Dermis microvascular lymphatic vessel endothelial cell (primary cell): ENCODE results near the gene TTC12. TPM values are rescaled to one million over a fixed set of nuclear protein-coding genes. Genes with fewer than 3 reads are reported as not detected.

Experiments used
- DNase-seq, 2 donors: peaks; one replicate each; pipeline versions ENCODE4 v3.0.0 to v3.0.0-alpha.2; 2010; ENCODE audit warnings: low read depth in 2 of 2
- total RNA-seq: library from RNA; depleted of rRNA; stranded (reverse); fragments of >200 nt; gene quantifications from 2 replicates; pipeline ENCODE4 v1.2.1, GENCODE V29; 2014

The TTC12 gene
- total RNA-seq, 1 donor from 2014 or later: 5.5 TPM

DNA sequence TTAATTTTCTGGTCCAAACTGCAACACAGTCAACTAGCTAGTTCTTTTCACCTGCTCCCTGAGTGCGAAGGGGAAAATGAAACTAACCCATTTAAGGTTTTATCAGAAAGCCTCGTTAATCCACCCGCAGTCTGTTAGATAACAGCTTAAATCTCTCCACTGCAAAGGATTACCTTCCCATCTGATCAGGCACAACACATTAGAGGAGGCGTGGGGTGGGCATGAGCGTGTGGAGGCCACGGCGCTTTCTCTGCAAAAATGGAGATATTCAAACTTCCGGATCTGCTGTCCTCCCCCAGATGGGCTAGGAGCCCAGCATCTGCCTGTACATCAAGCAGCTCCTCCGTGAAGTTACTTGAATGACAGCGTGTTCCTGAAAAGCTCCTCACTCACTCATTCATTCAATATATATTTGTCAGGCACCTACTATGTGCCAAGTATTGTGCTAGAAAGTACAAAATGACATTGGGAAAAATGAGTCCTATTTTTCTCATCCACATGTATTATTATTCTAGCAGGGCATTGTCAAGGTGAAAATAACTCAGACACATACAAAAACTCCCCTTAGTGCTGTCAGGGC is 59.7 kb downstream of the TTC12 start:
- DNase-seq: no peak

DNA sequence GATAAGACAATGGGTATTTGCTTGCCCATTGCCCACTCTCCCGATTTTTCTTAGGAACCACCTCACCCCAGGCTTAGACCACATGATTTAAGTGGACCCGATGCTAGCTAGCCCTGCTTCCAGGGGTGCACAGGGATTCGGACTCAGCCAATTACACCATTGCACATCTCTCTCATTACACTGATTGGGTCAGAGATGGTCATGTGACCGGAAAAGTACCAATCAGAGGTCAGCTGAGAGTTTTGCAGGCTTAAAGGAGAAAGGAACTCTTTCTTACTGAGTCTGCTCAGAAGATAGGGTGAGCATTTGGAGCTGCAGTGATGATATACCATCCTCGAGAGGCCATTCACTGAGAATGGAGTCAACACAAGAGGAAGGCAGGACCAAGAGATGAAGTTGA is 61.0 kb downstream of the TTC12 start:
- DNase-seq: no peak

DNA sequence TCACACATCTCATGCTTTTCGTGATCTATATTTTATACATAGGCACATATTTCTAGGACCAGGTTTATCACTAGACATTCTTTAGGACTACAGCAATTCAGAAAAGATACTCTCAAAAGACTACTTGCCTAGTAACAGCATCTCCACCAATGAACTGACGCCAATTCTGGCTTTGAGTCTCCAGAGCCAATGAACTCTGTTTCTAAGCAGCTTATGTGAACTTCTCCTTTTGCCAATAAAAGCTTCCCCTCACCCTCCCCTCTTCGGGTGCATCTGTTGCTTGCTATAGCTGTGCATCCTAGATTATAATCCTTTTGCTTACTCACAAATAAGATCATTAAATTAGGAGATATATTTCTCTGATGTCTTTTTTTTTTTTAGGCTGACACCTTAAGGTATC is 61.8 kb downstream of the TTC12 start:
- DNase-seq: no peak

DNA sequence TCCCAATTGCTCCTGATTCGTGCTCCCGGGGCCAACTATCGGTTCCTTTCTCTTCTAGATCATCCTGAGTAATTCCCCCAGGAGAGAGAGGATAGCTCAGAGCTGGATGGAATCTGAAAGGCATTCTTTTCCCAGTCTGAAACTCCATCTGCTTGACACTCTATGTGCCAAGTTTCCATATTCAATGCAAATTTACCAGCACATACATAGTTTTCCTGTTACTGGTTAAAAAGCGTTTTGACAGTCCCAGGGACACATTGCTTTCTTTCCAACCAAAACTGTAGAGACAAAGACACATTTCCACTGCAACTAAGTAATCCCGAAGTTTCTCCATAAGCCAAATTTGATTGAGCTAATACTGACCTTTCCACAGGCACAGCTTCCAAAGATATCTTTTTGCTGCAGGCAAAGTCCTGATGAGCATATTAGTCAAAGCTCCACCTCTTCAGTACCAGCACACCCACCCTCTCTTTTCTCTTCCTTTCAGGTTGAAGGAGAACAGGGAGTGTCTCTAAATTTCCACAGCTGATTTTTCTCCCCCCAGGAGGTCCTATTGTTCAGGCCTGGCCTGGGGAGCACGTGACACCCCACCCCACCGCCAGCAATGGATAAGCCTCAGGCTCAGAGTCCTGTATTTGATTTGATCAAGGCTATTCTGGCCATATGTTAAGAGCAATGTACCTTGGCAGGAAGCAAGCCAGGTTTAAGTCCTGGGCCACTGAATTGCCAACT is 63.5 kb downstream of the TTC12 start:
- no peak for DNase-seq

DNA sequence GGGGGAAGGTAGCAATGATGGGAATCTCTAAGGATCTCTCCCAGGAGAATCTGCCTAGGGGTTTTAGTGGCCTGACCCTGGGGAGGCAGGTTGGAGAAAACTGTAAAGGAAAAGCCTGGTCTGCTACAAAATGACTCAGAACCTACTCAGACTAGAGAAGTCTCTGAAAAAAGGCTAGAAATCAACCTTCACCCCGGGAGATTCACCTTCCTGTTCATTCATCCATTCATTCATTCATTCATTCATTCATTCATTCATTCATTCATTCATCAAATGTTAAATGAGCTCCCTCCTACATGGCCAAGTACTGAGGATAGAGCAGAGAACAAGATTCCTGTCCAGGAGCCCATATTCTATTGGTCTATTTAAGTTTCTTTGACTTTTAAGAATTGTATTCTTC is 64.3 kb downstream of the TTC12 start:
- DNase-seq: no peak

DNA sequence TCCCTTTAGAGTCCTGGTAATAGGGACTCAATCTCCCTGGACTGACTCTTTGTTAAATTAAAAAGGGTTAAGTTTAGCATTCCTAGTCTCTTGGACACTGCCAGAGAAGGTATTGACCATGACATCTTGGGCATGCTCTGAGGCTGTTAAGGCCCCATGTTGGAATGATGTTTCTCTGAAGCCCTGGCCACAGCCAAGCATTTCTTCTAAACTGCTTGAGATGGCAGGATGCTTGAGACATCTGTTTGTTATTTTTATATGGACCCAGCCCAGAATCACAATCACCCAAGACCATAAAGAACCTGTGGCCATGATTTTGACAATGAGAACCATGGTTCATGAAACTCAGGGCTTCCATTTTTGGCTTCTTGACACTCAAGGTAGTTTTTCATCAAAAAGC is 67.7 kb downstream of the TTC12 start:
- DNase-seq: no peak

DNA sequence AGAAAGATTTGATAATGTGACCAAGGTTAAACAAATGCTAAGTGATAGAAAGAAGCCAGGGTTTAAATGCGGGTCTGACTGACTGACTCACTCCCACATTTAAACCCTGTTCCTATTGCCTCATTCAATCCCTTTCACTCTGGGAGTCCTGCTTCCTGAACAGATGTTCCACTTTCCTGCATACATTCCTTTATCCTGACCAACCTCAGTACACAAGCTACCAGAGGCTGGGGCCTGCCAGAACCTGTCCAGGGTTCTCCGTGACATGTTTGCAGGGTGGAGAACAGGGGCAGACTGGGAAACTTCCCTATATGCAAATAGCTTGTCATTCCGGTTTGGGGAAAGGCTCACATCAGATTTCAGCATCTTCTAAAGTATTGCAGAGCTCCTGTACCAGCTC is 70.2 kb downstream of the TTC12 start:
- peak; percentile 90 for DNase-seq

DNA sequence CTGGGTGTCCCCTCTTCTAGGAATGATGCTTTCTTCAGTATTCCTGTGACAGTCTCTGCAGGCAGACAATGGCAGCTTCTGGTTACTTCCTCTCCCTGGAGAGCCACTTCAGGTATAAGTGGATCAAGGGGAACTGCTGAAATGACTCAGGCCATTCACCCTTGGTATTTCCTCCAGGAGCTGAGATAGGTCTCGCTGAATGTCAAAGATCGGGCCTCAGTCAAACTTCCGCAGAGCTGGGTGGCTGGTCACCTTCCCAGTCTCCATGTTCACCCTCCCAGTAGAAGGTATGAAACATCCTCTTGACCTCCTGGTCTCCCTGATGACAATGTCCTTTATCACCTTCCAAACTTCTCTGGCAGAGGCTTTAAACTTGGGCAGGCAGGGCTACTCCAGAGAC is 71.4 kb downstream of the TTC12 start:
- DNase-seq: no peak

DNA sequence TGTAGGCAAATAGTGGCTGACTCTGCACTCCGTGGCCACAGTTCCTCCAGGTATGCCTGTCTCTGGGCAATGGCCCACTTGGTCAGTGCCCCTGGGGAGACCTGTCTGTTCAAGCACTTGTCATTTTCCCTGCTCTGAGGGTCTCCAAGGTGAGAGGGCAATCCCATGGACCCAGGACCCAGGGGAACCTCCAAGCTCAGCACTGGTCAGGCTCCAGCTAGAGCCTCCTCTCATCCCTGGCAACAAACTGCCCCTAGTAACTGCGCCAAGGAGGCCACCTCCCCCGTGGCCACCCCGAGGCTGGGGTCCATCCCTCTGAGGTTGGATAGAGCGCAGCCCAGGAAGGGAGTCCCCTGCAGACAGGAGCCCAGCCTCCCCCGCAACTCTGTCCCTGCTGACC is 72.5 kb downstream of the TTC12 start:
- no peak for DNase-seq

DNA sequence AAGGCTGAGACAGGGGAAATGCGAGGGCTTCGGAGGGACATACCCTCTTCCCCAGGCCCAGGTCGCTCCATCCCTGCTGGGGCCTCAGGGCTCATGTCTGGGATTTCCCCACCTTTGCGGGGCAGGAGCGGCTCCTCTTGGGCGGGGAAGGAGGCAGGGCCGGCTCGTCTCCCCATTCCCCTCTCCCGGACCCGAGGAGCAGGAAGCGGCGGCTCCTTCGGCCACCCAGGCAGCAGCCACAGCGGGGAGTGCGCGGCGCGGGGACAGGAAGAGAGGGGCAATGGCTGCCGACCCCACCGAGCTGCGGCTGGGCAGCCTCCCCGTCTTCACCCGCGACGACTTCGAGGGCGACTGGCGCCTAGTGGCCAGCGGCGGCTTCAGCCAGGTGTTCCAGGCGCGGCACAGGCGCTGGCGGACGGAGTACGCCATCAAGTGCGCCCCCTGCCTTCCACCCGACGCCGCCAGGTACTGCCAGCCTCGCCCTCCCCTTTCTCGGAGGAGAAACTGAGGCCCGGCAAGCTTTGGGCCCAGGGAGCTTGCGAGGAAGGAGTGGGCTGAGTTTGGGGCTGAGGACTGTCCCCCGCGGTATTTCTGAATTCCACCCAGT is 73.3 kb downstream of the TTC12 start, which contains the start of gene ANKK1:
TSS of gene ANKK1 (plus strand) at position 175 of the 607 bp plus-strand sequence. CDS start at position 281, 106 bp downstream.
- peak in 1 of 2 donors; percentile 7 for DNase-seq

DNA sequence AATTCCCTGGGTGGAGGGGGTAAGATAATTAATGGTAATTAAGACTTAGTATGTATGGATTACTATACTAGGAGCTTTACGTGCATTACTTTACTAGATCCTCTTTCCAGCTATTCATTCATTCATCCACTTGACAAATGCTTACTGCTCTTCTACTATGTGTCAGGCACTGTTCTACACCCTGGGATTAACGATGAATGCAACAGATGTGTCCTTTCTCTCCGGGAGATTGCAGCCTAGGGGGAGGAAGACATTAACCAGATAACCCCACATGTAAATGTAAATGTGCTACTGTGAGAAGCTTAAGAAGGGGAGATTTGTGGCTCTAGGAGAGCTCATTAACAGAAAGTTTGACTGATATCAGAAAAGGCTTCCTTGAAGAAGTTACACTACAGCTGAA is 74.9 kb downstream of the TTC12 start:
- DNase-seq: no peak

DNA sequence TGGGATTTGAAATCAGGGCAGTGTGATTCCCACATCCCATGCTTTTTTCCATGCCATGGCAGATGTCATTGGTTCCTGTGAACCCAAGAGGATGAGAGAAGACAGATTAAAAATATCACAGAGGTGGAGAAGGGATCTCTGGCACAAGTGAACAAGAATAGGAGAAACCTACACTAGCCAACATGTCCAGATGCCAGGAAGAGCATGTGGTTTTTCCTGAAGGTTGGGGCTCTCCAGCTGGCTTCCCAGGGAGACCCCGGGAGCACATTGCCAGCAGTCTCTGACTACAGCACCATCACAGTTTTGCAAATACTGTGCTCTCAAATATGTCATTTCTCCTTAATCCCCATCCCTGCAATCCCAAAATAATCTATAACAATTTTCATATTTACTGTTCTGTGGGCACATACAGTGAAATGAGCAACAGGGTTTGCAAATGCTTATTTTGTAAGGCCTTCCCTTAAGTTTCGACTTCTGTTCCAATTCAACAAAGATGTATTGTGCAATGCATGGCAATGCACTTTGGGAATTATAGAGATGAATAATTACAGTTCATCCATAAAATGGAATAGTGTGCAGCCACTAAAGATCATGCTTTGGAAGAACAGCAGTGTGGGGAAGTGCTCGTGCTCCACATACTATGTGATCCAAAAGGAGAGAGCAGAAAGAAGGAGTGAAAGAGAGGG is 78.0 kb downstream of the TTC12 start:
- no peak for DNase-seq

DNA sequence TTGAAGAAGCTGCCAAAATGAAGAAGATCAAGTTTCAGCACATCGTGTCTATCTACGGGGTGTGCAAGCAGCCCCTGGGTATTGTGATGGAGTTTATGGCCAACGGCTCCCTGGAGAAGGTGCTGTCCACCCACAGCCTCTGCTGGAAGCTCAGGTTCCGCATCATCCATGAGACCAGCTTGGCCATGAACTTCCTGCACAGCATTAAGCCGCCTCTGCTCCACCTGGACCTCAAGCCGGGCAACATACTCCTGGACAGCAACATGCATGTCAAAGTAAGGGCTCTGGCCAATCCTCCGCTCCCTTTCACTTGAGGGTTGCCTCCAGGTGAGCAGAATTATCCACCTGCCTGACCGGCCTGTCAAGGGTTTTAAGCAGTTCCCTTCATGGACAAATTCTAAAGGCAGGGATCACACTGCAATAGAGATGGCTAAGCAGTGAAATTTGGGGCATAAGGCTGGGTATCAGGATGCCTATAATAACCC is 79.2 kb downstream of the TTC12 start:
- DNase-seq: no peak

DNA sequence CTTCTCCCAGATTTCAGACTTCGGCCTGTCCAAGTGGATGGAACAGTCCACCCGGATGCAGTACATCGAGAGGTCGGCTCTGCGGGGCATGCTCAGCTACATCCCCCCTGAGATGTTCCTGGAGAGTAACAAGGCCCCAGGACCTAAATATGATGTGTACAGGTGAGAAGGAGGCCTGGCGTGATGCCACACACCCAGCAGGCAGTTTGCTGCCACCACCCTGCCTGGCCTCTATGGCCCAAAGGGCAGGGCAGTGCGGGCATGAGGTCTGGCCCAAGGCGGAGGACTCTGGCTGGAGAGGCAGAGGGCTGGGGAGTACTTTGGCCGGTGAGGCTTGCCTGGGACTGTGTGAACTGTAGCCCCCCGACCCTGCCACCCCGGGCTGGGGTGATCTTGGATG is 80.5 kb downstream of the TTC12 start:
- no peak for DNase-seq

DNA sequence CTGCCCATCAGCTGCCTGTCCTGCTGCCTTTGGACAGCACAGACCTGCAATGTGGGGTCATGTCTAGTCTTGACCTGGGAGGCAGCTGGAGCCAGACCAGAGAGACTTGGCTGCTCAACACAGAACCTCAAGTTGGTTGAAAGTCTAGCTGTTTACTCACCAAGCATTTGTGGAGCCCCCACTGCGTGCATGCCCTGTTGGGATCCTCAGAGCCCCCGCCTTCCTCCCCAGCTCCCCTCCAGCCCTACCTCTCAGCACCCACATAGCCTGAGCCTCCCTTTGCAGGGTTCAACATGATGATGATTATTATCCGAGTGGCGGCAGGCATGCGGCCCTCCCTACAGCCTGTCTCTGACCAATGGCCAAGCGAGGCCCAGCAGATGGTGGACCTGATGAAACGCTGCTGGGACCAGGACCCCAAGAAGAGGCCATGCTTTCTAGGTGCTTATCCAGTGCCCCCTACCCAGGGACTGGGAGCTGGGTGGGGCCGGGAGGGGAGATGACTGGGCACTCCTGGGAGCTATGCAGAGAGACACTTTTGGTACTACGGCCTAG is 81.5 kb downstream of the TTC12 start:
- DNase-seq: no peak

DNA sequence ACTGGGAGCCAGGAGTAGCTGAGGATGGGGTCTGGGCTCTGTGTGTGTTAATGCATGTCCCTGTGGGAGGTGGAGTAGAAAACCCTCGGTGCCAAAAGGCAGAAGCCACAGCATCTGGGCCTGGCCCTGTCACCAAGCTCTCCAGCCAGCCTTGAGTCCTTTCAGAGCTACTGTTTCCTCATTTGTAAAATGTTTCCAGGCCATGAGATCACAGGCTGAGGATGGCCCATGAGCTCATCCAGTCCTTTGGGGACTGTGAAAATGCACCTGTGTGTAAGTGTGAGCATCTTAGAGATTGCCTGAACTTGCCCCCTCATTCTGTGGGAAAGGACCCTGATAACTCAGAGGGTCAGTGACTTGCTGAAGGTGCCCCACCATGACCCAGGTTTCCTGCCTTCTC is 82.3 kb downstream of the TTC12 start:
- no peak for DNase-seq

DNA sequence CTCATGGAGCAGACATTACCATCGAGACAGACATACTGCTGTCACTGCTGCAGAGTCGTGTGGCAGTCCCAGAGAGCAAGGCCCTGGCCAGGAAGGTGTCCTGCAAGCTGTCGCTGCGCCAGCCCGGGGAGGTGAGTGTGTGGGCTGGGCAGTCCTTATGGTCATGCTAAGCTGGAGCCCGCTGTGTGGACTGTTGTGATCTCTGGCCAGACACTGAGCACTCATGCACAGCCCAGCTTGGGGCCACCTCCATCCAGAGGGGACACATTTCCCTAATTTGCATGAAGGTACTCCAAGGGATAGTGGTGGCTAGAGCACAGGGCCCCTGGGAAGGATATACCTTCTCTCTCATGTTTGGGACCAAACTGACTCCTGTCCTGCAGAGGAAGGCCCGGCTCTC is 82.8 kb downstream of the TTC12 start:
- DNase-seq: no peak

DNA sequence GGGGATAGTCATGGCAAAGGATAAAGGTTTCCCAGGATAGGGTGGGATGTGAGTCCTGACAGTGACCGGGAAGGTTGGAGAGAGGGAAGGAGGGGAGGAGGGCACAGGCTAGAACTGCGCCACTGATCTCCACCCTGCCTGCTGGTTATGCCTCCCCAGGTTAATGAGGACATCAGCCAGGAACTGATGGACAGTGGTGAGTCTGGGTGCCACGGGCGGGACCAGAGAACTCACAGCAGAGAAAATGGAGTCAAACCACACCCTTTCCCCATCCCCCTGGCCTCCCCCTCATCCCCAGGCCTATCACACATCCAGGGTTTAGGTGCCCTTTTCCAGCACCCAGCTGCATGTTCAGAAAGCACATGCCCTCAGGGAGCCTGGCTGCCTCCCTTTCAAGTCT is 83.4 kb downstream of the TTC12 start:
- DNase-seq: no peak

DNA sequence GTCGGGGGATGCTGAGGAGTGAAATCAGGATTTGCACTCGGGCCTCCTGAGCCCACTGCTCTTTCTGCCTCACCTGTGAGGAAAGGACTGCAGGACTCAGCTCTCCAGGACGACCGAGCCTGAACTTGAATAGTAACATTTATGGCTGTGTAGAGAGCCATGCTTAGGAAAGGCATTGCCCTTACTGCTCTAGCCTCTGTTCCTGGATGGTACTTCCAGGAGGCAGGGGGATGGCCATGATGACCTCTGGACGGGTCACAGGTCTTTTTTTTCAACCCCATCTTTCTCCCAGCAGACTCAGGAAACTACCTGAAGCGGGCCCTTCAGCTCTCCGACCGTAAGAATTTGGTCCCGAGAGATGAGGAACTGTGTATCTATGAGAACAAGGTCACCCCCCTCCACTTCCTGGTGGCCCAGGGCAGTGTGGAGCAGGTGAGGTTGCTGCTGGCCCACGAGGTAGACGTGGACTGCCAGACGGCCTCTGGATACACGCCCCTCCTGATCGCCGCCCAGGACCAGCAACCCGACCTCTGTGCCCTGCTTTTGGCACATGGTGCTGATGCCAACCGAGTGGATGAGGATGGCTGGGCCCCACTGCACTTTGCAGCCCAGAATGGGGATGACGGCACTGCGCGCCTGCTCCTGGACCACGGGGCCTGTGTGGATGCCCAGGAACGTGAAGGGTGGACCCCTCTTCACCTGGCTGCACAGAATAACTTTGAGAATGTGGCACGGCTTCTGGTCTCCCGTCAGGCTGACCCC is 84.5 kb downstream of the TTC12 start:
- no peak for DNase-seq

DNA sequence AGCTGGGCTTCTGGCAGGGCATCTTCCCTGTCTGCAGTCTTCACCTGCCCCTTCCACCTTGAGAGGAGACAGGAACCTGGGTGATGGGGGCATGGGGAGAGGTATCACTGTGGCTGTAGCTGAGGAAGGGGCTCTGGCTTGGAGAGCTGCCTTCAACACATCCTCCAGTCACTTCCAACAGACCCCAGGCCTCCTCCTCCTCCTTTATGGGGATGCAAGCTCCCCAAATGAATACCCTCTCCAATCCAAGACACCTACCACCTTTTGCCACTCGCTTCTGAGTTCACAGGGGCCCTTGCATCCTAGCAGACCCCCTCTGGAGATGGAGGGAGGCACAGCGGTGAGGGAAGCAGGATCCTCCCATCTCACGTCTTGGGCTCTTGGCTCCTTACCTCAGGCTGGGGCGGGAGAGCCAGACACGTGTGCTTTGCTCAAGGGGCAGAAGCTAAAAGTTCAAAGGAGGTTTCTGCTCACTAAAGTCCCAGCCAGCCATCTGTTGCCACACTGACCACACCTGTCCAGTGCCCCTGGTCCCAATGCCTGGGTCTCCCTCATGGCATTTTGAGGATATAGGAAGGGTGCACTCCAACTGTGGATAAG is 86.3 kb downstream of the TTC12 start:
- DNase-seq: no peak

DNA sequence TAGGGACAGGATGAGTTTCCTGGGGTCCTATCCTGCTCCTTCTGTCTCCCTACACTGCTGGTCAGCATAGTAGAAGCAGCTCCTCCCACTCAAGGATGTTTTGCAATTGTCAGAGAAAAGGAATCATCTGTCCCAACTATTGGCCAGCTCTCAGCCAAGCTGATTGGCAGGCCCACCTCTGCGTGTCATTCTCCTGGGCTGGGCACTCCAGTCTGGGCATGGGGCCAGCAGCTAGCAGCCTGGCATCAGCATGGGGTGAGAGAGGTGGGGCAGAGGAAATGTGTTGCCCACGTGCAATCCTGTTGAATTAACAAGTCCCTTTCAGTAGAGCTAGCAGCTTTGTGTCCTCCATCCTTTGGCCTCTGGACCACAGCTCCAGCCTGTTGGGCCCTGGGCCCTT is 87.3 kb downstream of the TTC12 start:
- DNase-seq: peak in 1 of 2 donors; percentile 4
